IMR-90 (cell line): ENCODE measurements around the gene XIAP. TPM values are rescaled to one million over a fixed set of nuclear protein-coding genes. Genes with fewer than 3 reads are reported as not detected.

ENCODE experiments used
- ATAC-seq: fragments of 200-7000 bp; cut with Tn5 transposase; 2 replicates; pipeline ENCODE4 v1.9.1; 2020; ENCODE audit warnings: low read depth, mild to moderate bottlenecking, moderate library complexity
- BruUV-seq: library from RNA; stranded (reverse); fragments of 400-500 nt; replicated peaks from 2 replicates; lab custom pipeline; 2021; lab: Mats Ljungman, UMichigan
- CTCF ChIA-PET: fragments of 300-600 bp; formaldehyde crosslinking; extraction: SDS; loops from one replicate; lab custom pipeline; 2021; ENCODE audit warnings: antibody characterized with exemption; lab: Yijun Ruan, JAX
- POLR2A ChIA-PET: fragments of 300-600 bp; sonication (Branson Sonifier 250); formaldehyde crosslinking; loops from one replicate; lab custom pipeline; 2022; ENCODE audit warnings: antibody characterized with exemption; ENCODE audit not compliant: unreplicated experiment; lab: Charles Lee
- DNase-seq: peaks from one replicate; pipeline ENCODE4 v3.0.0; 2013
- H2AFZ ChIP-seq: replicated peaks from 2 replicates; pipeline ENCODE3; 2013; ENCODE audit warnings: low read length, mild to moderate bottlenecking; ENCODE audit not compliant: poor library complexity
- H2AK5ac ChIP-seq: 2 replicates; pipeline ENCODE4 v1.6.1; 2013; ENCODE audit warnings: low read depth, low read length, inconsistent platforms
- H2AK9ac ChIP-seq: replicated peaks from 2 replicates; pipeline ENCODE3; 2013; ENCODE audit warnings: mild to moderate bottlenecking, low read depth, low read length, moderate library complexity; ENCODE audit not compliant: poor library complexity
- H2BK120ac ChIP-seq: 2 replicates; pipeline ENCODE4 v1.6.1; 2013; ENCODE audit warnings: low read depth, low read length, inconsistent platforms
- H2BK15ac ChIP-seq: 3 replicates; pipeline ENCODE4 v1.6.1; 2013; ENCODE audit warnings: low read depth, low read length, inconsistent platforms
- H2BK20ac ChIP-seq: 2 replicates; pipeline ENCODE4 v1.6.1; 2013; ENCODE audit warnings: low read depth, mild to moderate bottlenecking, inconsistent platforms, low read length, moderate library complexity
- H2BK5ac ChIP-seq: 2 replicates; pipeline ENCODE4 v1.6.1; 2013; ENCODE audit warnings: mild to moderate bottlenecking, low read depth, low read length, inconsistent platforms; ENCODE audit not compliant: poor library complexity, severe bottlenecking
- H3K14ac ChIP-seq: replicated peaks from 2 replicates; pipeline ENCODE4 v1.6.1; 2013; ENCODE audit warnings: low read depth, low read length, inconsistent platforms
- H3K18ac ChIP-seq: 2 replicates; pipeline ENCODE4 v1.6.1; 2013; ENCODE audit warnings: low read depth, low read length, control low read depth
- H3K23ac ChIP-seq: 2 replicates; pipeline ENCODE4 v1.6.1; 2013; ENCODE audit warnings: low read depth, low read length, inconsistent platforms
- H3K27ac ChIP-seq: 2 replicates; pipeline ENCODE4 v1.5.1; 2013; ENCODE audit warnings: mild to moderate bottlenecking, control low read depth, low read length; ENCODE audit not compliant: insufficient read depth
- H3K27me3 ChIP-seq: 2 replicates; pipeline ENCODE4 v1.6.1; 2013; ENCODE audit warnings: low read length; ENCODE audit not compliant: control insufficient read depth, insufficient read depth
- H3K36me3 ChIP-seq: 2 replicates; pipeline ENCODE4 v1.6.1; 2013; ENCODE audit warnings: low read length, mixed read lengths; ENCODE audit not compliant: control insufficient read depth, insufficient read depth
- H3K4ac ChIP-seq: 2 replicates; pipeline ENCODE4 v1.6.1; 2013; ENCODE audit warnings: low read depth, low read length, inconsistent platforms
- H3K4me1 ChIP-seq: 2 replicates; pipeline ENCODE4 v1.6.1; 2013; ENCODE audit warnings: low read length, mixed read lengths; ENCODE audit not compliant: control insufficient read depth, insufficient read depth
- H3K4me2 ChIP-seq: 2 replicates; pipeline ENCODE4 v1.6.1; 2013; ENCODE audit warnings: low read depth, mild to moderate bottlenecking, control low read depth, low read length, moderate library complexity
- H3K4me3 ChIP-seq: 2 replicates; pipeline ENCODE4 v1.5.1; 2013; ENCODE audit warnings: low read depth, mild to moderate bottlenecking, control low read depth, low read length, moderate library complexity; ENCODE audit not compliant: insufficient read depth
- H3K56ac ChIP-seq: 2 replicates; pipeline ENCODE4 v1.6.1; 2013; ENCODE audit warnings: low read length, inconsistent platforms; ENCODE audit not compliant: insufficient read depth; ENCODE audit errors: extremely low read depth
- H3K79me1 ChIP-seq, 2 experiments: 2 replicates each; pipeline ENCODE4 v1.6.1; 2013; ENCODE audit warnings: low read length in 2 of 2, inconsistent platforms in 1 of 2, low read depth in 1 of 2
- H3K9ac ChIP-seq: 2 replicates; pipeline ENCODE4 v1.6.1; 2013; ENCODE audit warnings: low read depth, low read length, control low read depth
- H3K9me1 ChIP-seq: 2 replicates; pipeline ENCODE4 v1.6.1; 2013; ENCODE audit warnings: low read length, inconsistent platforms; ENCODE audit not compliant: insufficient read depth
- H3K9me3 ChIP-seq: 2 replicates; pipeline ENCODE4 v1.6.1; 2013; ENCODE audit warnings: low read length; ENCODE audit not compliant: control insufficient read depth, insufficient read depth
- H4K20me1 ChIP-seq: 2 replicates; pipeline ENCODE4 v1.6.1; 2013; ENCODE audit warnings: low read length, inconsistent platforms; ENCODE audit not compliant: insufficient read depth
- H4K5ac ChIP-seq: 2 replicates; pipeline ENCODE4 v1.6.1; 2013; ENCODE audit warnings: mild to moderate bottlenecking, low read depth, low read length, control low read depth
- H4K8ac ChIP-seq, 2 experiments: 2 replicates each; pipeline ENCODE4 v1.6.1; 2013; ENCODE audit warnings: low read depth in 2 of 2, low read length in 2 of 2, control low read depth in 1 of 2, inconsistent platforms in 1 of 2
- H4K91ac ChIP-seq: 2 replicates; pipeline ENCODE4 v1.6.1; 2013; ENCODE audit warnings: low read depth, low read length, inconsistent platforms; ENCODE audit not compliant: insufficient read depth
- CEBPB ChIP-seq: IDR thresholded peaks from 2 replicates; pipeline ENCODE4 v1.6.1; 2012; ENCODE audit warnings: low read depth, low read length, improper control_type of control experiment
- MAFK ChIP-seq: IDR thresholded peaks from 2 replicates; pipeline ENCODE4 v1.6.1; 2012; ENCODE audit warnings: low read depth, low read length, improper control_type of control experiment
- WGBS, 2 experiments: methylation state at CpG; one replicate each; pipeline versions ENCODE4 v1.1.5 to v1.1.7; 2013; ENCODE audit warnings: missing lambda C conversion rate in 2 of 2; ENCODE audit not compliant: insufficient read length in 1 of 2; ENCODE audit errors: extremely low coverage in 2 of 2; 5-methylcytosine and 5-hydroxymethylcytosine counted together
- dilution Hi-C: fragments of 300-500 bp; cut with HindIII; formaldehyde crosslinking; loops from one replicate; pipeline ENCODE4 v1.14.3; 2018; ENCODE audit warnings: low sequenced_read_pairs; ENCODE audit not compliant: unreplicated experiment
- in situ Hi-C: fragments of 300-500 bp; cut with MboI; formaldehyde crosslinking; loops from 3 replicates; pipeline ENCODE4 v1.14.3; 2019; ENCODE audit warnings: low sequenced_read_pairs, inconsistent platforms, mixed read lengths
- intact Hi-C: fragments of 100-400 bp; cut with micrococcal nuclease; formaldehyde crosslinking; loops from 2 replicates; pipeline ENCODE4 v1.10.0; 2022
- polyA plus RNA-seq, 3 experiments: library from polyadenylated mRNA; depleted of rRNA; stranded (reverse); fragments of >200 nt; gene quantifications; 2 replicates each; pipeline ENCODE4 v1.2.3, GENCODE V29; 2012; ENCODE audit warnings: low replicate concordance in 1 of 3
- total RNA-seq: library from RNA; depleted of rRNA; stranded (reverse); fragments of >200 nt; gene quantifications from 2 replicates; pipeline ENCODE4 v1.2.3, GENCODE V29; 2012
- TF ChIP-seq, protein P1 (sequence below): fragments of 150-350 bp; IDR thresholded peaks from 2 replicates; pipeline ENCODE4 v1.6.1; 2016; ENCODE audit warnings: low read depth, mild to moderate bottlenecking, low read length, moderate library complexity, borderline replicate concordance

Gene XIAP
- total and polyA plus RNA-seq, 2 of the 4 experiments (the other 2 are of a cell fraction) = 8.1 to 17.4 TPM

GRCh38 chrX:123878252-123878721 lies 18.4 kb downstream of the XIAP start:
- ATAC-seq (peak; percentile 49), DNase-seq (peak; percentile 42)
- ChIA-PET CTCF (no interaction called here), POLR2A (no interaction called here)
- H4K20me1 ChIP-seq = peaks cover 14% of the 10 kb centered on the region; the same call in 1 of the 2 replicates
- no peak overlapping the region for H3K18ac ChIP-seq
- no peak overlapping the region for H4K8ac ChIP-seq
- H3K9me1 ChIP-seq = no peaks in the 10 kb centered on the region
- no peaks in the 10 kb centered on the region for H3K27me3 ChIP-seq
- H3K4me1 ChIP-seq = no peaks in the 10 kb centered on the region
- no peak overlapping the region for H3K23ac ChIP-seq
- H3K36me3 ChIP-seq = no peaks in the 10 kb centered on the region
- in situ Hi-C loops (no loop called here), dilution Hi-C loops (no loop called here), intact Hi-C loops (loop anchor here (2.0 kb wide), 1 partner anchor 45 kb away; no protein-coding TSS in a partner anchor)
- no peak overlapping the region for H2AK5ac ChIP-seq
- BruUV-seq = no TSS peak
- no peak overlapping the region for H2BK20ac ChIP-seq
- no peak overlapping the region for H2AK9ac ChIP-seq
- no peak overlapping the region for H2AFZ ChIP-seq
- no peak overlapping the region for H4K91ac ChIP-seq
- H4K5ac ChIP-seq = no peak overlapping the region
- no peak overlapping the region for H2BK15ac ChIP-seq
- H3K27ac ChIP-seq = no peak overlapping the region
- no peak overlapping the region for H2BK5ac ChIP-seq
- H3K4me2 ChIP-seq = peak overlapping the region; percentile 7; the same call in 1 of the 2 replicates
- no peak overlapping the region for H2BK120ac ChIP-seq
- H3K4me3 ChIP-seq = no peak overlapping the region
- no CpG with 5 or more reads among the region's 2 CpGs for WGBS, 2 experiments
- no peak overlapping the region for H3K56ac ChIP-seq
- no peaks in the 10 kb centered on the region for H3K9me3 ChIP-seq
- no peak overlapping the region for H3K14ac ChIP-seq
- H3K79me1 ChIP-seq = peaks cover 5 to 11% of the 10 kb centered on the region in 2 experiments; a peak in 2 of 4 replicates
- TF ChIP-seq MAFK (no peak), CEBPB (peak; percentile 85)
- TF ChIP-seq, protein P1, sequence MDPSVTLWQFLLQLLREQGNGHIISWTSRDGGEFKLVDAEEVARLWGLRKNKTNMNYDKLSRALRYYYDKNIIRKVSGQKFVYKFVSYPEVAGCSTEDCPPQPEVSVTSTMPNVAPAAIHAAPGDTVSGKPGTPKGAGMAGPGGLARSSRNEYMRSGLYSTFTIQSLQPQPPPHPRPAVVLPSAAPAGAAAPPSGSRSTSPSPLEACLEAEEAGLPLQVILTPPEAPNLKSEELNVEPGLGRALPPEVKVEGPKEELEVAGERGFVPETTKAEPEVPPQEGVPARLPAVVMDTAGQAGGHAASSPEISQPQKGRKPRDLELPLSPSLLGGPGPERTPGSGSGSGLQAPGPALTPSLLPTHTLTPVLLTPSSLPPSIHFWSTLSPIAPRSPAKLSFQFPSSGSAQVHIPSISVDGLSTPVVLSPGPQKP = no peak
- H3K4ac ChIP-seq = no peak overlapping the region
- H3K9ac ChIP-seq = no peak overlapping the region
